ENCODE measurements around the gene DEGS2.
"Not testable (repeated sequence)": the region's sequence is repeated elsewhere in the genome, so short reads cannot be mapped to it uniquely, and the experiment has no call there.

Gene DEGS2

GRCh38 chr14:100176811-100177327, 17.4 kb upstream of the DEGS2 start:
- no peak for DNase-seq

- DNase-seq, result no peak
Measured at GRCh38 chr14:100173353-100173752, 13.9 kb upstream of the DEGS2 start.

GRCh38 chr14:100172811-100173210, 13.4 kb upstream of the DEGS2 start:
- no peak for DNase-seq

GRCh38 chr14:100170880-100171279, 11.4 kb upstream of the DEGS2 start:
- no peak for DNase-seq

GRCh38 chr14:100168506-100168905, 9.1 kb upstream of the DEGS2 start:
- no peak for DNase-seq

- no peak for DNase-seq
Measured at GRCh38 chr14:100165831-100166440, 6.5 kb upstream of the DEGS2 start.

- no peak for DNase-seq
Measured at GRCh38 chr14:100165376-100165775, 5.9 kb upstream of the DEGS2 start.

GRCh38 chr14:100160534-100160916, 1.1 kb upstream of the DEGS2 start:
- no peak for DNase-seq

- no peak for DNase-seq
Measured at GRCh38 chr14:100159865-100160533, 554 bp upstream of the DEGS2 start.

GRCh38 chr14:100158566-100159093, 815 bp downstream of the DEGS2 start:
- DNase-seq, result no peak

- DNase-seq, result not testable (repeated sequence)
Measured at GRCh38 chr14:100157548-100158232, 1.8 kb downstream of the DEGS2 start.

- DNase-seq, result no peak
Measured at GRCh38 chr14:100156776-100157175, 2.7 kb downstream of the DEGS2 start.

GRCh38 chr14:100155756-100156616, 3.5 kb downstream of the DEGS2 start:
- DNase-seq, result no peak

GRCh38 chr14:100155049-100155621, 4.3 kb downstream of the DEGS2 start:
- DNase-seq, result peak; percentile 72

GRCh38 chr14:100153560-100153959, 5.9 kb downstream of the DEGS2 start:
- DNase-seq, result no peak

- no peak for DNase-seq
Measured at GRCh38 chr14:100152091-100152490, 7.4 kb downstream of the DEGS2 start.

GRCh38 chr14:100150932-100151587, 8.4 kb downstream of the DEGS2 start:
- no peak for DNase-seq

- no peak for DNase-seq
Measured at GRCh38 chr14:100149851-100150611, 9.4 kb downstream of the DEGS2 start.

GRCh38 chr14:100148837-100149731, 10.4 kb downstream of the DEGS2 start:
- DNase-seq, result no peak

All from activated CD8-positive, alpha-beta memory T cell treated with anti-CD3 and anti-CD28 coated beads for 24 hours (primary cell).